ENCODE measurements around the gene CCDC181.

The CCDC181 gene

DNA sequence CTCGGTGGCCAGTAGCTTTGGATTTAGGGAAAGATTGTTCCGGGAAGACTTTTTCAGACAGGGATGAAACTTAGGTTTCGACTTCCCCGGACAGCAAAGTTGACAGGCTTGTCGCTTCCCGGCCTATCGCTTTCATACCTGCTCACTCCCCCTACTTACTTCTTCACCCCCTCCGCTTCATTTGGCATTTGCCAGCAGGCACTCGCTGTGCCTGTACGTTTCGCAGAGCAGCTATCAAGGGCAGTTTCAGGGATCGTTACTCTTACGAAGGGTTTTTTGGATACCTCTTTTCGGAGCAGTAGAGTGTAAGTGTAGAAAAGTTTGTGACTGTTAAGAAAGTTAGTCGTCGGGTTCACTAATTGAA lies 58.9 kb downstream of the CCDC181 start:
- DNase-seq (ENCODE audit: insufficient read length, low spot score) (no peak), FAIRE-seq (no peak)
- TF ChIP-seq, protein P1, sequence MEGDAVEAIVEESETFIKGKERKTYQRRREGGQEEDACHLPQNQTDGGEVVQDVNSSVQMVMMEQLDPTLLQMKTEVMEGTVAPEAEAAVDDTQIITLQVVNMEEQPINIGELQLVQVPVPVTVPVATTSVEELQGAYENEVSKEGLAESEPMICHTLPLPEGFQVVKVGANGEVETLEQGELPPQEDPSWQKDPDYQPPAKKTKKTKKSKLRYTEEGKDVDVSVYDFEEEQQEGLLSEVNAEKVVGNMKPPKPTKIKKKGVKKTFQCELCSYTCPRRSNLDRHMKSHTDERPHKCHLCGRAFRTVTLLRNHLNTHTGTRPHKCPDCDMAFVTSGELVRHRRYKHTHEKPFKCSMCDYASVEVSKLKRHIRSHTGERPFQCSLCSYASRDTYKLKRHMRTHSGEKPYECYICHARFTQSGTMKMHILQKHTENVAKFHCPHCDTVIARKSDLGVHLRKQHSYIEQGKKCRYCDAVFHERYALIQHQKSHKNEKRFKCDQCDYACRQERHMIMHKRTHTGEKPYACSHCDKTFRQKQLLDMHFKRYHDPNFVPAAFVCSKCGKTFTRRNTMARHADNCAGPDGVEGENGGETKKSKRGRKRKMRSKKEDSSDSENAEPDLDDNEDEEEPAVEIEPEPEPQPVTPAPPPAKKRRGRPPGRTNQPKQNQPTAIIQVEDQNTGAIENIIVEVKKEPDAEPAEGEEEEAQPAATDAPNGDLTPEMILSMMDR (IDR thresholded peaks at IDR 0.05; ENCODE audit: insufficient read depth, missing control alignments): no peak

DNA sequence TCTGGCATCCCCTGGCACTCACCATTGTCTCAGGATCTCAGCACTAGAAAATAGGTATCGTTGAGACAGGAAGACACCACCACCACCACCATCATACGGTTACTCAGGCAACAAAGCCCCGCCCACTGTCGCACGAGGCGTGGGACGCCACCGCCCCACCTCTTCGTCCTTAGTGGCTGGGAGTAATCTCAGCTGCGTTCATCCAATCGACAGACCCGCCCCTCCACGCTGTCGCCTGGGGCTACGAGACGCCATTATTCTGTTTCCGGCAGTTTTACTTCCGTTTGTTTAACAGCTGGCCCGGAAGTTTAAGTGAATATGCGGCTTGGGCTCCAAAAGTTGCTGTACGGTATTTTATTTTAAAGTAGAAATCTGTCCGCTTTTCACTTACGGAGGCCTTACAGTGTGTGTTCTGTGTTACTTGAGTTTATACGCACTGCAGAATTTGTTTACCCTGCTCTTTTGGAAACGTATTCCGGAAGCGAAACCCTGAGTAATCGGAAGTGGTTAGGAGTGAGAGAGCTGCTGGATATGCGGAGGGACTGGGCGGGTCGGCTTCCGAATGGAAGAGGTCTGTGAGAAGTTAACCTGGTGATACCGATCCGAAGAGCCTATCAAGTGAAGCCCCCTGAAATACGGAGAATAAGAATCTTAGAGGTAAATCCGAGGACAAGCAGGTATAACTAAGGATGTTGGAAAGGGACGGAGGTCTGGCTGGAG lies 59.4 kb downstream of the CCDC181 start, which contains the start of the genes BLZF1 and NME7:
Gene BLZF1, plus strand, starts transcription at position 510 of the 720 bp plus-strand sequence. CDS start 1,328 bp downstream, outside the sequence.
Gene NME7, minus strand, starts transcription at position 112 of the 720 bp plus-strand sequence. Its CDS starts 87 bp downstream, at position 25.
- TF ChIP-seq, protein P1 (IDR thresholded peaks at IDR 0.05; ENCODE audit: insufficient read depth, missing control alignments): no peak
- FAIRE-seq: peak; percentile 94
- peak; percentile 50 for DNase-seq (ENCODE audit: insufficient read length, low spot score)

DNA sequence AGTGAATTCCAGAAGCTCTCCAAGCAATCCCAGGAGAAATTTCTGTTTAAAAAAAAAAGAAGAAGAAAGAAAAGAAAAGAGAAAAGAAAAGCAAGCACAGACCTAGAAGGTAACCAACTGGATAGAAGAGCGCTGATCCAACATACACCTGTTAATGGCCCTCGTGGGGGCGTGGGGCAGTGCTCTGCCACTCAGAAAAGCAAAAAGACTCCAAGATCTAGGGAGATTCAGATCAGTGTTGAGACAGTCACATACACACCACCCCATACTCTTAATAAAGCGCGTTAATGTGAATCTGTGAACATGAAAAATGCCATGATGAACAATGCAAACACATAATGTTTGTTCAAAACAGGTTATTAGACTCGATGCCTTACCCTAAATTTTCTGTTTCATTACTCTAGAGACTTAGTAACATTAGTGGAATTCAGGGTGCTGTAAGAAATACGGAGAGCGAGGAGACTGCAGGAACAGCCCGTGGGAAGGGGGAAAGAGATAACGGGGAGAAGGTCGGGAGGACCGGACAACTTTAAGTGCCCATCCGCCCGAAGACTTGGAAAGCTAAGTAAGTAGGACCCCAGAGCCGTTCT lies 60.1 kb downstream of the CCDC181 start:
- TF ChIP-seq, protein P1 (IDR thresholded peaks at IDR 0.05; ENCODE audit: insufficient read depth, missing control alignments): no peak
- DNase-seq (ENCODE audit: insufficient read length, low spot score): no peak
- no peak for FAIRE-seq

DNA sequence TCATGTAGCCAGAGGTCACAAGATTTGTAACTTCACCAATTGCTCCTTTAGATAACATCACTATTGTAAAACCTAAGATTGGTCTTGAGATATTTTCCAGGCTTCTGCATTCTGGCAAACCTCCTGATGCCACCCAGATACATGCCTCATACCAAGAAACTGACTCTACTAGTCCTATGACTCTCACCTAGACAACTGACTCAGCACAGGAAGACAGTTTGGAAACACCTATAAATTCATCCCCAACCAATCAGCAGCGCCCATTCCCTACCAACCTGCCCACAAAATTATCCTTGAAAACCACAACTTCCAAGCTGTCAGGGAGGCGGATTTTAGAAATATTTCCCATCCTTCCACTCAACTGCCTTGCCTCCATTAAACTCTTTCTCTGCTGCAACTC lies 62.3 kb downstream of the CCDC181 start:
- FAIRE-seq (no peak), DNase-seq (ENCODE audit: insufficient read length, low spot score) (no peak)
- TF ChIP-seq, protein P1 (IDR thresholded peaks at IDR 0.05; ENCODE audit: insufficient read depth, missing control alignments): no peak

DNA sequence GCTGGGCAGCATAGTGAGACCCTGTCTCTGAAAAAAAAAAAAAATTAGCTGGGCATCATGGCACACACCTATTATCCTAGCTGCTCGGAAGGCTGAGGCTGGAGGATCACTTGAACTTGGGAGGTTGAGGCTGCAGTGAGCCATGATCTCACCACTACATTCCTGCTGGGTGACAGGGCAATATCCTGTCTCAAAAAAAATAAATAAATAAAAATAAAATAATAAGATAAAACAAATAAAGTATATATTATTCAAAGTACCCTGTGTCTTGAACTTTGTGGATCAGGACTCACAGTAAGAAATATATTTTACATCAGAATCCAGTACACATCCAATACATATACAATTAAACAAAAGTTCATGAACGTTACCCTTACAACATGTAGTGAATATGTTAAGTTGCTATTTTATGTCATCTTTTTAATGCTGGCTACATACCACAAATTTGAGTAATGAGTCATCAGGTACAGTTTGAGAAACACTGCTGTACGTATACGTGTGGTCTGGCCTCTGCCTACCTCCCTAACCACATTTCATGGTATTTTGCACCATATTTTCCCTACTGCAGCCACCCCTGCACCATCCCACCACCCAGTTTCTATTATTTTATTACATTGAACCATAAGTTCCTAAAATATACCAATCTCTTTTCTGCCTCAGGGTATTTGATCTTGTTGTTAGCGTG lies 64.1 kb downstream of the CCDC181 start:
- TF ChIP-seq, protein P1 (IDR thresholded peaks at IDR 0.05; ENCODE audit: insufficient read depth, missing control alignments): no peak
- no peak for FAIRE-seq
- no peak for DNase-seq (ENCODE audit: insufficient read length, low spot score)

DNA sequence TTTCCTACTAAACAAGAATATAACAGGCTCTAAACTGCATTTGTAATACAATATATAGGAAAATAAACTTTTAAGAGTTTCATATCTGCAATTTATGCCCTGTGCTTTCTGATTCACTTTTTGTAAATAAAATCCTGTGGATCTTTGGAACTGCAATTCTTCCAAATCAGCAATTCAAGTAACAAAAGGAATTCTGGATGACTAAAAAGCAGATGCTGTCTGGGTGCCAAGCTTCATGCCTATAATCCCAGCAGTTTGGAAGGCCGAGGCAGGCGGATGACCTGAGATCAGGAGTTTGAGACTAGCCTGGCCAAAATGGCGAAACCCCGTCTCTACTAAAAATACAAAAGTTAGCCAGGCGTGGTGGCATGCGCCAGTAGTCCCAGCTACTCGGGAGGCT lies 66.0 kb downstream of the CCDC181 start:
- DNase-seq (ENCODE audit: insufficient read length, low spot score) (no peak), FAIRE-seq (no peak)
- TF ChIP-seq, protein P1 (IDR thresholded peaks at IDR 0.05; ENCODE audit: insufficient read depth, missing control alignments): no peak
